Ovary (tissue), 3 donors: ENCODE data around the gene CHCHD3.
"Not testable (repeated sequence)": the region's sequence is repeated elsewhere in the genome, so short reads cannot be mapped to it uniquely, and the experiment has no call there.

ENCODE experiments used
- POLR2A ChIP-seq: fragments of 450-650 bp; IDR thresholded peaks from one replicate; pipeline ENCODE4 v1.6.1; 2017; ENCODE audit warnings: antibody characterized with exemption, mild to moderate bottlenecking, moderate library complexity
- TF ChIP-seq, protein P1 (sequence below), 3 donors: fragments of 450-650 bp in 2 of 3; fragments of 200-600 bp in 1 of 3; IDR thresholded peaks; one replicate each; pipeline versions ENCODE4 v1.5.1 to v1.8.0; 2016 to 2022; ENCODE audit warnings: antibody characterized with exemption in 3 of 3, mild to moderate bottlenecking in 1 of 3
- donor health status: DM: no; HTN: no; CAD: no.

DNA sequence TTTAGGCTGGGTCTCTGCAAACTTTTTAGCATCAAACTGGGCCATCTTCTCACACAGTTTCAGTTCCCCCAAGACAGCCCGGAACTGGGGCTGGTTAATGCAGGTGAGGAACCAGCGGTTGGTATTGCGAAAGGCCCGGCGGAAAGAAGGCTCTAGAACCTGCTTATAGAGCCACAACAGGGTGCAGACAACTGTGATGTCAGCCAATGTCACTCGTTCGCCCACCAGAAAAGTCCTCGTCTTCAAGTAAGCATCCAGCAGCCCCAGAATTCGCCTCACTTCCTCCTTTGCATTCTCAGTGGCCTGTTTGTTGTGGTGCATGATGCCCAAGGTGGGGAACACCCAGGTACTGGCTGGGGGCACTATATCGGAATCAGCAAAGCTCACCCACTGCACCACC, 46.6 kb downstream of the CHCHD3 start:
- TF ChIP-seq, protein P1, sequence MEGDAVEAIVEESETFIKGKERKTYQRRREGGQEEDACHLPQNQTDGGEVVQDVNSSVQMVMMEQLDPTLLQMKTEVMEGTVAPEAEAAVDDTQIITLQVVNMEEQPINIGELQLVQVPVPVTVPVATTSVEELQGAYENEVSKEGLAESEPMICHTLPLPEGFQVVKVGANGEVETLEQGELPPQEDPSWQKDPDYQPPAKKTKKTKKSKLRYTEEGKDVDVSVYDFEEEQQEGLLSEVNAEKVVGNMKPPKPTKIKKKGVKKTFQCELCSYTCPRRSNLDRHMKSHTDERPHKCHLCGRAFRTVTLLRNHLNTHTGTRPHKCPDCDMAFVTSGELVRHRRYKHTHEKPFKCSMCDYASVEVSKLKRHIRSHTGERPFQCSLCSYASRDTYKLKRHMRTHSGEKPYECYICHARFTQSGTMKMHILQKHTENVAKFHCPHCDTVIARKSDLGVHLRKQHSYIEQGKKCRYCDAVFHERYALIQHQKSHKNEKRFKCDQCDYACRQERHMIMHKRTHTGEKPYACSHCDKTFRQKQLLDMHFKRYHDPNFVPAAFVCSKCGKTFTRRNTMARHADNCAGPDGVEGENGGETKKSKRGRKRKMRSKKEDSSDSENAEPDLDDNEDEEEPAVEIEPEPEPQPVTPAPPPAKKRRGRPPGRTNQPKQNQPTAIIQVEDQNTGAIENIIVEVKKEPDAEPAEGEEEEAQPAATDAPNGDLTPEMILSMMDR (IDR thresholded peaks at IDR 0.05), result not testable (repeated sequence)
- not testable (repeated sequence) for TF ChIP-seq POLR2A
